Measurements from ENCODE around the gene SPRTN.

GRCh38 chr1:231334079-231334666 is 3.9 kb upstream of the SPRTN start:
- TF ChIP-seq CTCF (conservative IDR thresholded peaks at IDR 0.05; ENCODE audit: low read depth in 2 of 2) (no peak), POLR2AphosphoS5 (IDR thresholded peaks at IDR 0.05; ENCODE audit: low read depth) (no peak)
